ENCODE measurements around the gene NXPH4. TPM values are rescaled to one million over a fixed set of nuclear protein-coding genes. Genes with fewer than 3 reads are reported as not detected.

NXPH4 gene
- total and polyA plus RNA-seq, 4 donors: 0.31 to 1.2 (median 0.46) TPM

DNA sequence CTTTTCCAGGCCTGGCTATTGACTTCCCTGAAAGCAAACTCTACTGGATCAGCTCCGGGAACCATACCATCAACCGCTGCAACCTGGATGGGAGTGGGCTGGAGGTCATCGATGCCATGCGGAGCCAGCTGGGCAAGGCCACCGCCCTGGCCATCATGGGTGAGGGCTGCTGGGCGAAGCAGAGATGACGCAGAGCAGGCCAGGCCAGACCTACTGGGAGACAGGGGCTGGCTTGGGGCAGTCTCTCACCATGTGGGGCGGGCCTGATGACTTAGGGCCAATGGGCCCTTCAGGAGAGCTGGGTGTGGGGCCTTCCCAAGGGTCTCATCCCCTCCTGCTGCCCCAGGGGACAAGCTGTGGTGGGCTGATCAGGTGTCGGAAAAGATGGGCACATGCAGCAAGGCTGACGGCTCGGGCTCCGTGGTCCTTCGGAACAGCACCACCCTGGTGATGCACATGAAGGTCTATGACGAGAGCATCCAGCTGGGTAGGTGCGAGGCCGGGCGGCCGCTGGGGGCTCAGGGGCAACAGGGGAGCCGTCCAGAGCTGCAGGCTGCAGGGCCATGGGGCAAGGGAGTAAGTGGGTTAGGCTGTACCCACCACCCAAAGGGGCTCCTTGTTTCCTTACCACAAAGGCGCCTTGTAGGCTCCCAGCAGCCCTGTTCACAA is 36.1 kb upstream of the NXPH4 start:
- H3K36me3 ChIP-seq (ENCODE audit: control insufficient read depth in 1 of 2, insufficient read depth in 2 of 2, low read length in 1 of 2): peaks cover 0 to 21% of the 10 kb centered on the region in 2 donors

GRCh38 chr12:57181072-57181471 is 35.5 kb upstream of the NXPH4 start:
- DNase-seq: no peak
- ATAC-seq (ENCODE audit: low FRiP score): no peak
- 61 to 67% methylated on average over 9 of the region's 9 CpGs for WGBS, 2 donors
- Histone ChIP-seq H3K4me3 (ENCODE audit: low read length in 2 of 2) (no peak overlapping the region), H3K27ac (ENCODE audit: low read depth in 1 of 2, low read length in 2 of 2) (no peak overlapping the region), H3K27me3 (ENCODE audit: control insufficient read depth in 1 of 2, insufficient read depth in 2 of 2, low read length in 1 of 2) (no peaks in the 10 kb centered on the region), H3K4me1 (ENCODE audit: control insufficient read depth in 1 of 2, insufficient read depth in 2 of 2, low read length in 2 of 2) (no peaks in the 10 kb centered on the region), H3K36me3 (ENCODE audit: control insufficient read depth in 1 of 2, insufficient read depth in 2 of 2, low read length in 1 of 2) (peaks cover 0 to 23% of the 10 kb centered on the region in 2 donors), H3K9me3 (ENCODE audit: control insufficient read depth, low read length) (no peaks in the 10 kb centered on the region)
- intact Hi-C loops (cut with DNase I): loop anchor here (5.0 kb wide), 2 partner anchors 109 to 114 kb away; no protein-coding TSS in a partner anchor

More for the DNA sequence above, 36.1 kb upstream of the NXPH4 start:
- intact Hi-C loops (cut with DNase I): loop anchor here (5.0 kb wide), 2 partner anchors 108 to 113 kb away; no protein-coding TSS in a partner anchor
- Histone ChIP-seq H3K9me3 (ENCODE audit: control insufficient read depth, low read length) (no peaks in the 10 kb centered on the region), H3K27ac (ENCODE audit: low read depth in 1 of 2, low read length in 2 of 2) (no peak overlapping the region), H3K27me3 (ENCODE audit: control insufficient read depth in 1 of 2, insufficient read depth in 2 of 2, low read length in 1 of 2) (no peaks in the 10 kb centered on the region), H3K4me1 (ENCODE audit: control insufficient read depth in 1 of 2, insufficient read depth in 2 of 2, low read length in 2 of 2) (no peaks in the 10 kb centered on the region), H3K4me3 (ENCODE audit: low read length in 2 of 2) (no peak overlapping the region)
- 90% methylated on average over 20 of the region's 20 CpGs for WGBS, 2 donors
- no peak for ATAC-seq (ENCODE audit: low FRiP score)
- DNase-seq: no peak

- Histone ChIP-seq H3K27me3 (ENCODE audit: control insufficient read depth in 1 of 2, insufficient read depth in 2 of 2, low read length in 1 of 2) (no peaks in the 10 kb centered on the region), H3K9me3 (ENCODE audit: control insufficient read depth, low read length) (no peaks in the 10 kb centered on the region), H3K36me3 (ENCODE audit: control insufficient read depth in 1 of 2, insufficient read depth in 2 of 2, low read length in 1 of 2) (peaks cover 0 to 23% of the 10 kb centered on the region in 2 donors), H3K4me1 (ENCODE audit: control insufficient read depth in 1 of 2, insufficient read depth in 2 of 2, low read length in 2 of 2) (no peaks in the 10 kb centered on the region), H3K27ac (ENCODE audit: low read depth in 1 of 2, low read length in 2 of 2) (no peak overlapping the region), H3K4me3 (ENCODE audit: low read length in 2 of 2) (no peak overlapping the region)
- intact Hi-C loops (cut with DNase I): loop anchor here (2.0 to 5.0 kb wide), 3 partner anchors 57 to 114 kb away; no protein-coding TSS in a partner anchor
- no peak for DNase-seq
- ATAC-seq (ENCODE audit: low FRiP score): no peak
- 61 to 65% methylated on average over 5 of the region's 5 CpGs for WGBS, 2 donors
These were observed 34.9 kb upstream of the NXPH4 start for GRCh38 chr12:57181561-57182155.

DNA sequence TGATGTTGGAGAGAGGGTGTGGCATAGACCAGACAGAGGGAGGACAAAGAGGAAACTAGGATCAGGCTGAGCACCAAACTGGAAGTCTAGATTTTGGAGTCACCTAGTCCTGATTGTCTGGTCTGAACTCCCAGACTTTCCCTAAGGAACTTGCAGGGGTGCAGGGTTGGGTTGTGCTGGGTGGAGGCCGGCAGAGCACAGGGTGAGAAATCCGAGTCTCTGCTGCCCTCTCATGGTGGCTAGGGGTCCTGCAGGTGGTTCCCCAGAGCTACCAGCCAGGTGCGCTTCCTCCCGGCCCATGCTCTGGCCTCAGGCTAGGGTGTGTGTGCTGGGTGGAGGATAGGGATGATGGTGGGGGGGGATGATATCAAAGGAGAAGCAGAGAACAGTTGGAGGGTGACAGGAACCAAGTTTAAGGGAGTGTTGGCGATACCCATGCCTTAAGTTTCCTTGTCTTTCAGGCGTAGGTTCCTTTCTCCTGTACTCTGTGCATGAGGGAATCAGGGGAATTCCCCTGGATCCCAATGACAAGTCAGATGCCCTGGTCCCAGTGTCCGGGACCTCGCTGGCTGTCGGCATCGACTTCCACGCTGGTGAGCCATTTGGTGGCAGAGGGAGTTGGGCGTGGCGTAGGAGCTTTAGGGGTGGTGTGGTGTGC is 33.5 kb upstream of the NXPH4 start:
- DNase-seq (peak; percentile 77 to 90), ATAC-seq (ENCODE audit: low FRiP score) (peak; percentile 83)
- Histone ChIP-seq H3K4me1 (ENCODE audit: control insufficient read depth in 1 of 2, insufficient read depth in 2 of 2, low read length in 2 of 2) (no peaks in the 10 kb centered on the region), H3K36me3 (ENCODE audit: control insufficient read depth in 1 of 2, insufficient read depth in 2 of 2, low read length in 1 of 2) (peaks cover 4 to 16% of the 10 kb centered on the region in 2 donors), H3K4me3 (ENCODE audit: low read length in 2 of 2) (no peak overlapping the region), H3K27ac (ENCODE audit: low read depth in 1 of 2, low read length in 2 of 2) (no peak overlapping the region), H3K27me3 (ENCODE audit: control insufficient read depth in 1 of 2, insufficient read depth in 2 of 2, low read length in 1 of 2) (no peaks in the 10 kb centered on the region), H3K9me3 (ENCODE audit: control insufficient read depth, low read length) (no peaks in the 10 kb centered on the region)
- WGBS, 2 donors: 64 to 66% methylated on average over 13 of the region's 13 CpGs
- intact Hi-C loops (cut with DNase I): loop anchor here (2.0 to 5.0 kb wide), 3 partner anchors 58 to 116 kb away; no protein-coding TSS in a partner anchor

GRCh38 chr12:57183939-57184725 is 32.5 kb upstream of the NXPH4 start:
- DNase-seq (no peak), ATAC-seq (ENCODE audit: low FRiP score) (no peak)
- H3K4me1 ChIP-seq (ENCODE audit: control insufficient read depth in 1 of 2, insufficient read depth in 2 of 2, low read length in 2 of 2): no peaks in the 10 kb centered on the region
- no peaks in the 10 kb centered on the region for H3K9me3 ChIP-seq (ENCODE audit: control insufficient read depth, low read length)
- H3K27me3 ChIP-seq (ENCODE audit: control insufficient read depth in 1 of 2, insufficient read depth in 2 of 2, low read length in 1 of 2): no peaks in the 10 kb centered on the region
- intact Hi-C loops (cut with DNase I): loop anchor here (2.0 to 5.0 kb wide), 3 partner anchors 59 to 117 kb away; no protein-coding TSS in a partner anchor
- H3K4me3 ChIP-seq (ENCODE audit: low read length in 2 of 2): no peak overlapping the region
- WGBS, 2 donors: 90 to 93% methylated on average over 22 of the region's 22 CpGs
- H3K27ac ChIP-seq (ENCODE audit: low read depth in 1 of 2, low read length in 2 of 2): no peak overlapping the region
- peaks cover 4 to 13% of the 10 kb centered on the region in 2 donors for H3K36me3 ChIP-seq (ENCODE audit: control insufficient read depth in 1 of 2, insufficient read depth in 2 of 2, low read length in 1 of 2)

DNA sequence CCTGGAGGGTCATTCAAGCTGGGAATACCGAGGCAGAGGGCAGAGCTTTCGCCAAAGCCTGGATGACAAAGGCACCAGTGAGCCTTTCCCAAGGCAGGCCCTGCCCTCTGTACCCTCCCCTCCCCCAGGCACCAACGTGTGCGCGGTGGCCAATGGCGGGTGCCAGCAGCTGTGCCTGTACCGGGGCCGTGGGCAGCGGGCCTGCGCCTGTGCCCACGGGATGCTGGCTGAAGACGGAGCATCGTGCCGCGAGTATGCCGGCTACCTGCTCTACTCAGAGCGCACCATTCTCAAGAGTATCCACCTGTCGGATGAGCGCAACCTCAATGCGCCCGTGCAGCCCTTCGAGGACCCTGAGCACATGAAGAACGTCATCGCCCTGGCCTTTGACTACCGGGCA is 31.2 kb upstream of the NXPH4 start:
- intact Hi-C loops (cut with DNase I): no loop called here
- H3K36me3 ChIP-seq (ENCODE audit: control insufficient read depth in 1 of 2, insufficient read depth in 2 of 2, low read length in 1 of 2): peaks cover 4 to 12% of the 10 kb centered on the region in 2 donors
- no peak overlapping the region for H3K27ac ChIP-seq (ENCODE audit: low read depth in 1 of 2, low read length in 2 of 2)
- H3K27me3 ChIP-seq (ENCODE audit: control insufficient read depth in 1 of 2, insufficient read depth in 2 of 2, low read length in 1 of 2): no peaks in the 10 kb centered on the region
- H3K4me1 ChIP-seq (ENCODE audit: control insufficient read depth in 1 of 2, insufficient read depth in 2 of 2, low read length in 2 of 2): no peaks in the 10 kb centered on the region
- ATAC-seq (ENCODE audit: low FRiP score): no peak
- no peak for DNase-seq
- no peak overlapping the region for H3K4me3 ChIP-seq (ENCODE audit: low read length in 2 of 2)
- H3K9me3 ChIP-seq (ENCODE audit: control insufficient read depth, low read length): no peaks in the 10 kb centered on the region
- 87 to 88% methylated on average over 25 of the region's 25 CpGs for WGBS, 2 donors

- H3K4me1 ChIP-seq (ENCODE audit: control insufficient read depth in 1 of 2, insufficient read depth in 2 of 2, low read length in 2 of 2): no peaks in the 10 kb centered on the region
- H3K4me3 ChIP-seq (ENCODE audit: low read length in 2 of 2): no peak overlapping the region
- H3K9me3 ChIP-seq (ENCODE audit: control insufficient read depth, low read length): no peaks in the 10 kb centered on the region
- H3K27ac ChIP-seq (ENCODE audit: low read depth in 1 of 2, low read length in 2 of 2): no peak overlapping the region
- ATAC-seq (ENCODE audit: low FRiP score) (no peak), DNase-seq (no peak)
- intact Hi-C loops (cut with DNase I): no loop called here
- peaks cover 4 to 12% of the 10 kb centered on the region in 2 donors for H3K36me3 ChIP-seq (ENCODE audit: control insufficient read depth in 1 of 2, insufficient read depth in 2 of 2, low read length in 1 of 2)
- H3K27me3 ChIP-seq (ENCODE audit: control insufficient read depth in 1 of 2, insufficient read depth in 2 of 2, low read length in 1 of 2): no peaks in the 10 kb centered on the region
- 85 to 88% methylated on average over 12 of the region's 12 CpGs for WGBS, 2 donors
These were observed 30.6 kb upstream of the NXPH4 start for GRCh38 chr12:57185906-57186508.

All from aorta (tissue), 5 donors.